Neuronal stem cell (in vitro differentiated cells): ENCODE results near the gene MUC5AC.

Source experiments
- DNase-seq: peaks from one replicate; pipeline ENCODE4 v3.0.0-alpha.2; 2013; ENCODE audit warnings: low spot score
- H2AFZ ChIP-seq: one replicate; pipeline ENCODE4 v1.6.1; 2013; ENCODE audit warnings: mild to moderate bottlenecking, low read length, inconsistent platforms
- H2AK5ac ChIP-seq: 2 replicates; pipeline ENCODE4 v1.6.1; 2013; ENCODE audit warnings: low read depth, mild to moderate bottlenecking, inconsistent platforms, low read length, moderate library complexity, mixed read lengths
- H2BK120ac ChIP-seq: 2 replicates; pipeline ENCODE4 v1.6.1; 2013; ENCODE audit warnings: low read depth, mild to moderate bottlenecking, inconsistent platforms, low read length, moderate library complexity, mixed read lengths
- H2BK12ac ChIP-seq: one replicate; pipeline ENCODE4 v1.6.1; 2013; ENCODE audit warnings: low read length, inconsistent platforms
- H2BK15ac ChIP-seq: 2 replicates; pipeline ENCODE4 v1.6.1; 2013; ENCODE audit warnings: mild to moderate bottlenecking, low read length, inconsistent platforms, mixed read lengths
- H2BK5ac ChIP-seq: one replicate; pipeline ENCODE4 v1.6.1; 2013; ENCODE audit warnings: inconsistent platforms, mild to moderate bottlenecking, low read length, moderate library complexity
- H3K14ac ChIP-seq: one replicate; pipeline ENCODE4 v1.6.1; 2013; ENCODE audit warnings: low read length, inconsistent platforms
- H3K18ac ChIP-seq: 2 replicates; pipeline ENCODE4 v1.6.1; 2013; ENCODE audit warnings: low read length, inconsistent platforms
- H3K23ac ChIP-seq: 2 replicates; pipeline ENCODE4 v1.6.1; 2013; ENCODE audit warnings: low read depth, mild to moderate bottlenecking, mixed read lengths, low read length, inconsistent platforms; ENCODE audit not compliant: poor library complexity
- H3K27ac ChIP-seq: replicated peaks from 3 replicates; pipeline ENCODE4 v1.5.1; 2013; ENCODE audit warnings: low read length, inconsistent platforms
- H3K27me3 ChIP-seq, 3 experiments: 2 replicates each; pipeline ENCODE4 v1.6.1; 2013; ENCODE audit warnings: low read length in 3 of 3, mild to moderate bottlenecking in 2 of 3, inconsistent platforms in 1 of 3, low read depth in 1 of 3, mixed read lengths in 1 of 3, moderate library complexity in 1 of 3; ENCODE audit not compliant: control insufficient read depth in 3 of 3, insufficient read depth in 3 of 3
- H3K36me3 ChIP-seq, 2 donors: replicated peaks in 1 of 2; 2 replicates each; pipeline ENCODE4 v1.6.1; 2013; ENCODE audit warnings: low read length in 2 of 2; ENCODE audit not compliant: control insufficient read depth in 2 of 2, insufficient read depth in 2 of 2
- H3K4ac ChIP-seq: 2 replicates; pipeline ENCODE4 v1.6.1; 2013; ENCODE audit warnings: inconsistent platforms, mild to moderate bottlenecking, low read length, moderate library complexity
- H3K4me1 ChIP-seq, 2 donors: 1 replicate in 1 of 2; 2 replicates in 1 of 2; pipeline ENCODE4 v1.6.1; 2013; ENCODE audit warnings: low read length in 2 of 2, low read depth in 1 of 2; ENCODE audit not compliant: control insufficient read depth in 2 of 2, insufficient read depth in 1 of 2
- H3K4me2 ChIP-seq: one replicate; pipeline ENCODE4 v1.6.1; 2013; ENCODE audit warnings: mild to moderate bottlenecking, low read length, inconsistent platforms; ENCODE audit not compliant: insufficient read depth, poor library complexity, severe bottlenecking
- H3K4me3 ChIP-seq, 2 donors: 2 replicates each; pipeline ENCODE4 v1.5.1; 2013; ENCODE audit warnings: low read length in 2 of 2, mild to moderate bottlenecking in 2 of 2, inconsistent platforms in 1 of 2, moderate library complexity in 1 of 2
- H3K79me1 ChIP-seq: one replicate; pipeline ENCODE4 v1.6.1; 2013; ENCODE audit warnings: low read depth, mild to moderate bottlenecking, inconsistent platforms, low read length, moderate library complexity
- H3K9ac ChIP-seq: one replicate; pipeline ENCODE4 v1.6.1; 2013; ENCODE audit warnings: mild to moderate bottlenecking, low read depth, low read length, inconsistent platforms; ENCODE audit not compliant: poor library complexity
- H3K9me3 ChIP-seq, 2 donors: replicated peaks in 1 of 2; 2 replicates each; pipeline versions ENCODE3 to v1.6.1; 2013; ENCODE audit warnings: low read length in 2 of 2, mild to moderate bottlenecking in 2 of 2, inconsistent platforms in 1 of 2, low read depth in 1 of 2, mixed read lengths in 1 of 2, moderate library complexity in 1 of 2; ENCODE audit not compliant: control insufficient read depth in 2 of 2, insufficient read depth in 1 of 2
- H4K8ac ChIP-seq: one replicate; pipeline ENCODE4 v1.6.1; 2013; ENCODE audit warnings: low read depth, mild to moderate bottlenecking, inconsistent platforms, low read length, moderate library complexity
- H4K91ac ChIP-seq: one replicate; pipeline ENCODE4 v1.6.1; 2013; ENCODE audit warnings: low read length, low read depth, mild to moderate bottlenecking, inconsistent platforms; ENCODE audit not compliant: poor library complexity
- WGBS, 2 donors: extraction: QIAGEN DNeasy Blood & Tissue Kit; methylation state at CpG; one replicate each; pipeline ENCODE4 v1.1.7; 2013; ENCODE audit warnings: missing lambda C conversion rate in 2 of 2, mixed read lengths in 1 of 2; ENCODE audit not compliant: insufficient read length in 2 of 2, insufficient replicate concordance in 1 of 2; ENCODE audit errors: extremely low coverage in 2 of 2; 5-methylcytosine and 5-hydroxymethylcytosine counted together

The MUC5AC gene

GRCh38 chr11:1117992-1118391, 39.8 kb upstream of the MUC5AC start:
- H3K9me3 ChIP-seq = no peaks in the 10 kb centered on the region
- no peak overlapping the region for H2AK5ac ChIP-seq
- no peaks in the 10 kb centered on the region for H3K79me1 ChIP-seq
- DNase-seq = no peak
- no peak overlapping the region for H2BK12ac ChIP-seq
- H3K4me2 ChIP-seq = no peak overlapping the region
- H3K36me3 ChIP-seq = no peaks in the 10 kb centered on the region
- H3K14ac ChIP-seq = no peak overlapping the region
- no peak overlapping the region for H3K4ac ChIP-seq
- no CpG with 5 or more reads among the region's 6 CpGs for WGBS, 2 donors
- no peak overlapping the region for H3K4me3 ChIP-seq
- H2BK5ac ChIP-seq = no peak overlapping the region
- no peak overlapping the region for H3K23ac ChIP-seq
- H3K18ac ChIP-seq = peak overlapping the region; percentile 48
- H4K8ac ChIP-seq = no peak overlapping the region
- H2AFZ ChIP-seq = no peak overlapping the region
- no peaks in the 10 kb centered on the region for H3K4me1 ChIP-seq
- no peak overlapping the region for H2BK15ac ChIP-seq
- H3K27ac ChIP-seq = no peak overlapping the region
- no peak overlapping the region for H3K9ac ChIP-seq
- no peak overlapping the region for H4K91ac ChIP-seq
- no peak overlapping the region for H2BK120ac ChIP-seq
- H3K27me3 ChIP-seq = peaks cover 0 to 8% (median 2%) of the 10 kb centered on the region in 3 experiments

DNA sequence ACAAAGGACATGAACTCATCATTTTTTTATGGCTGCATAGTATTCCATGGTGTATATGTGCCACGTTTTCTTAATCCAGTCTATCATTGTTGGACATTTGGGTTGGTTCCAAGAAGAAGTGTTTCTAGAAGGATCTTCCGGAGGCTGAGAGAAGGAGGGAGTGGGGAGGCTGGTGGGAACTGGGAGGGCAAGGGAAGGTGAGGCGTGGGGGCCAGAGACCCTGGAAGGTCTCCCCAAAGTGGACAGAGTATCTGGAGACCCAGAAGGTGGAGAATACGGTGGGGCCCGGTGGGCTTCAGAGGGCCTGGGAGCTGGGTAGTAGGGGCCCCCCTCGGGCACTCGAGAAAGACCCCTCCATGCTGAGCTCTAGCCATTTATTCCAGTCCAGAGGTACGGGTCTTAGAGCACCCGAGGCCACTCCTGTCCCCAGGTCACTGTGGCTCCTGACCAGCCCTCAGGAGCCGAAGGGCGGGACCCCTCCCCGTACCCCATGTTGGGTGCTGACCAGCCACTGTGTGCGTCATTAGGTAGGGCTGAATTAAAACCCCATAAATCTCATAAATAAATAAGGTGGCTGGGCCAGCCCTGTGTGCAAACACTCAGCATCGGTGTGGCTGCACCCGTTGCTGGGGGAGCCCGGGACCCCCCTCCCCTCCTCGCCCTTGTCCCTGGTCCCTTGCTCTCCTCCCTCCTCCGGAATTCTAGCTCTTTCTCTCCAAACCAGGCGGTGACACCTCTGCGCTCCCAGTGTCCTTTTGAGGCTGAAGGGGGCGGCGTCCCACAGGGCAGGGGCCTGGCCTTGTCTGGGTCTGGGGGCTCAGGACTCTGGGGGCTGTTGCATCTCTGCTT, 38.8 kb upstream of the MUC5AC start:
- Histone ChIP-seq H3K9ac (no peak overlapping the region), H2BK120ac (no peak overlapping the region), H3K4ac (no peak overlapping the region), H2BK5ac (no peak overlapping the region), H4K91ac (no peak overlapping the region), H3K27me3 (peaks cover 0 to 8% (median 2%) of the 10 kb centered on the region in 3 experiments), H3K9me3 (no peaks in the 10 kb centered on the region), H3K36me3 (no peaks in the 10 kb centered on the region), H2BK12ac (peak overlapping the region; percentile 93), H2AK5ac (peak overlapping the region; percentile 46), H2BK15ac (no peak overlapping the region), H3K23ac (peak overlapping the region; percentile 27), H3K4me2 (no peak overlapping the region), H3K4me1 (no peaks in the 10 kb centered on the region), H3K79me1 (no peaks in the 10 kb centered on the region), H4K8ac (no peak overlapping the region), H3K4me3 (no peak overlapping the region), H3K18ac (peak overlapping the region; percentile 87), H2AFZ (no peak overlapping the region), H3K27ac (no peak overlapping the region), H3K14ac (no peak overlapping the region)
- WGBS, 2 donors = no CpG with 5 or more reads among the region's 22 CpGs
- no peak for DNase-seq

DNA sequence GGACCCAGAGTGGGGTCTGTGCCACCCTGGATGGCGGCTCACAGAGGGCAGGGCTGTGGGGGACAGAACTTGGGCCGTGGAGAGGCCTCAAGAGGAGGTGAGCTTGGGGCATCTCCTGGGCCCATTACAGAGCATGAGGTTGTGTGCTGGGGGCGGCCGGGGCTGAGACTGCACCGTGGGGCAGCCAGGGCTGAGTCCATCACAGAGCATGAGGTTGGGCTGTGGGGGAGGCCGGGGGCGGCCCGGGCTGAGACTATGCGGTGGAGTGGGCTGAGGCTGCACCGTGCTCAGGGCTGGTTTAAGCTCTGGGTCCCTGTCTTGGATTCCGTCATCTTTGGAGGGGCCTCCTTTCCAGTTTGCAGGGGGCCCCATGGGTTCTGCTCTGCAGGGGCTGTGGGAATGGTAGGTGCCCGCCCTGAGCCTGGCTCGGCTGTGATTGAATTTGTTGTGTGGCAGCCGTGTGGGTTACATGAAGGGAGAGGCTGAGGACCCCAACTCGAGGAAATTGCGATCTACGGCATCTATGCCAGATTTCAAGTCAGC, 38.1 kb upstream of the MUC5AC start:
- Histone ChIP-seq H3K4me3 (no peak overlapping the region), H3K9ac (no peak overlapping the region), H3K79me1 (no peaks in the 10 kb centered on the region), H3K27ac (no peak overlapping the region), H3K14ac (no peak overlapping the region), H3K36me3 (peaks cover 0 to 2% of the 10 kb centered on the region in 2 donors), H3K4me2 (no peak overlapping the region), H2BK120ac (peak overlapping the region; percentile 36), H3K18ac (peak overlapping the region; percentile 87), H3K9me3 (no peaks in the 10 kb centered on the region), H3K4ac (no peak overlapping the region), H3K23ac (peak overlapping the region; percentile 27), H2BK12ac (peak overlapping the region; percentile 93), H2BK15ac (no peak overlapping the region), H3K27me3 (peaks cover 0 to 8% (median 2%) of the 10 kb centered on the region in 3 experiments), H2AFZ (no peak overlapping the region), H4K8ac (no peak overlapping the region), H2BK5ac (no peak overlapping the region), H4K91ac (no peak overlapping the region), H3K4me1 (no peaks in the 10 kb centered on the region), H2AK5ac (no peak overlapping the region)
- WGBS, 2 donors = no CpG with 5 or more reads among the region's 17 CpGs
- no peak for DNase-seq

- no peak overlapping the region for H2BK12ac ChIP-seq
- H2BK15ac ChIP-seq = peak overlapping the region; percentile 19
- no peaks in the 10 kb centered on the region for H3K79me1 ChIP-seq
- H3K23ac ChIP-seq = no peak overlapping the region
- no peak overlapping the region for H4K8ac ChIP-seq
- no peak overlapping the region for H3K9ac ChIP-seq
- peak overlapping the region; percentile 71 for H3K18ac ChIP-seq
- WGBS, 2 donors = no CpG with 5 or more reads among the region's 27 CpGs
- H4K91ac ChIP-seq = no peak overlapping the region
- H2BK5ac ChIP-seq = peak overlapping the region; percentile 75
- H3K4ac ChIP-seq = peak overlapping the region; percentile 53
- no peak overlapping the region for H3K27ac ChIP-seq
- H3K27me3 ChIP-seq = peaks cover 0 to 8% (median 2%) of the 10 kb centered on the region in 3 experiments
- H3K36me3 ChIP-seq = peaks cover 0 to 2% of the 10 kb centered on the region in 2 donors
- H2AK5ac ChIP-seq = peak overlapping the region; percentile 70
- no peaks in the 10 kb centered on the region for H3K9me3 ChIP-seq
- H3K14ac ChIP-seq = peak overlapping the region; percentile 27
- H3K4me2 ChIP-seq = no peak overlapping the region
- no peaks in the 10 kb centered on the region for H3K4me1 ChIP-seq
- H3K4me3 ChIP-seq = no peak overlapping the region
- H2AFZ ChIP-seq = no peak overlapping the region
- peak overlapping the region; percentile 36 for H2BK120ac ChIP-seq
- no peak for DNase-seq
Measured at GRCh38 chr11:1120532-1121330, 37.0 kb upstream of the MUC5AC start.
